Measurements from ENCODE around the gene AGTRAP.

Gene AGTRAP

GRCh38 chr1:11790880-11791715 is 55.2 kb downstream of the AGTRAP start:
- H3K79me2 ChIP-seq (ENCODE audit: insufficient read depth, low read length), result no peaks in the 10 kb centered on the region
- H4K20me1 ChIP-seq (ENCODE audit: insufficient read depth, low read length), result no peaks in the 10 kb centered on the region
- H3K27ac ChIP-seq (ENCODE audit: low read length), result no peak overlapping the region
- H3K4me2 ChIP-seq (ENCODE audit: insufficient read depth, low read length), result no peak overlapping the region
- ATAC-seq (ENCODE audit: insufficient read depth, low read depth) (no peak; the same call in 2 of the 3 replicates), DNase-seq (no peak)
- H3K27me3 ChIP-seq (ENCODE audit: insufficient read depth, low read length, poor library complexity), result no peaks in the 10 kb centered on the region
- H3K36me3 ChIP-seq (ENCODE audit: insufficient read depth, low read length), result peaks cover 23% of the 10 kb centered on the region
- no peaks in the 10 kb centered on the region for H3K4me1 ChIP-seq (ENCODE audit: insufficient read depth, low read length)
- H3K9ac ChIP-seq (ENCODE audit: low read depth, low read length), result no peak overlapping the region
- H3K9me3 ChIP-seq (ENCODE audit: insufficient read depth, low read length, severe bottlenecking), result no peaks in the 10 kb centered on the region
- TF ChIP-seq EZH2 (IDR thresholded peaks at IDR 0.05; ENCODE audit: borderline replicate concordance, low read depth, low read length, severe bottlenecking), result no peak
- no peak for TF ChIP-seq CTCF (IDR thresholded peaks at IDR 0.05; ENCODE audit: borderline replicate concordance, extremely low read depth, low read length, poor library complexity, severe bottlenecking)
- no peak overlapping the region for H2AFZ ChIP-seq (ENCODE audit: low read depth, low read length)
- no peak overlapping the region for H3K4me3 ChIP-seq (ENCODE audit: low read depth in 1 of 2, low read length in 2 of 2)

GRCh38 chr1:11792106-11792505 is 56.2 kb downstream of the AGTRAP start:
- Histone ChIP-seq H3K36me3 (ENCODE audit: insufficient read depth, low read length) (peaks cover 23% of the 10 kb centered on the region), H3K4me3 (ENCODE audit: low read depth in 1 of 2, low read length in 2 of 2) (no peak overlapping the region), H3K27ac (ENCODE audit: low read length) (no peak overlapping the region), H3K4me2 (ENCODE audit: insufficient read depth, low read length) (no peak overlapping the region), H4K20me1 (ENCODE audit: insufficient read depth, low read length) (no peaks in the 10 kb centered on the region), H3K9ac (ENCODE audit: low read depth, low read length) (no peak overlapping the region), H3K9me3 (ENCODE audit: insufficient read depth, low read length, severe bottlenecking) (no peaks in the 10 kb centered on the region), H2AFZ (ENCODE audit: low read depth, low read length) (no peak overlapping the region), H3K79me2 (ENCODE audit: insufficient read depth, low read length) (no peaks in the 10 kb centered on the region), H3K4me1 (ENCODE audit: insufficient read depth, low read length) (no peaks in the 10 kb centered on the region), H3K27me3 (ENCODE audit: insufficient read depth, low read length, poor library complexity) (no peaks in the 10 kb centered on the region)
- TF ChIP-seq EZH2 (IDR thresholded peaks at IDR 0.05; ENCODE audit: borderline replicate concordance, low read depth, low read length, severe bottlenecking) (no peak), CTCF (IDR thresholded peaks at IDR 0.05; ENCODE audit: borderline replicate concordance, extremely low read depth, low read length, poor library complexity, severe bottlenecking) (no peak)
- ATAC-seq (ENCODE audit: insufficient read depth, low read depth) (no peak), DNase-seq (no peak)

GRCh38 chr1:11793819-11794218 is 57.9 kb downstream of the AGTRAP start:
- H2AFZ ChIP-seq (ENCODE audit: low read depth, low read length), result no peak overlapping the region
- no peaks in the 10 kb centered on the region for H3K4me1 ChIP-seq (ENCODE audit: insufficient read depth, low read length)
- no peak overlapping the region for H3K9ac ChIP-seq (ENCODE audit: low read depth, low read length)
- no peaks in the 10 kb centered on the region for H3K27me3 ChIP-seq (ENCODE audit: insufficient read depth, low read length, poor library complexity)
- no peaks in the 10 kb centered on the region for H4K20me1 ChIP-seq (ENCODE audit: insufficient read depth, low read length)
- ATAC-seq (ENCODE audit: insufficient read depth, low read depth) (no peak), DNase-seq (no peak)
- TF ChIP-seq CTCF (IDR thresholded peaks at IDR 0.05; ENCODE audit: borderline replicate concordance, extremely low read depth, low read length, poor library complexity, severe bottlenecking) (no peak), EZH2 (IDR thresholded peaks at IDR 0.05; ENCODE audit: borderline replicate concordance, low read depth, low read length, severe bottlenecking) (no peak)
- H3K4me3 ChIP-seq (ENCODE audit: low read depth in 1 of 2, low read length in 2 of 2), result no peak overlapping the region
- H3K4me2 ChIP-seq (ENCODE audit: insufficient read depth, low read length), result no peak overlapping the region
- no peaks in the 10 kb centered on the region for H3K79me2 ChIP-seq (ENCODE audit: insufficient read depth, low read length)
- no peak overlapping the region for H3K27ac ChIP-seq (ENCODE audit: low read length)
- H3K36me3 ChIP-seq (ENCODE audit: insufficient read depth, low read length), result peaks cover 23% of the 10 kb centered on the region
- no peaks in the 10 kb centered on the region for H3K9me3 ChIP-seq (ENCODE audit: insufficient read depth, low read length, severe bottlenecking)

Measured in DND-41 (cell line).